ENCODE measurements around the gene PPP6R1. TPM values are rescaled to one million over a fixed set of nuclear protein-coding genes. Genes with fewer than 3 reads are reported as not detected.

PPP6R1 gene
- total RNA-seq, 4 donors from 2014 or later, result 29.4 to 47.9 (median 37.5) TPM

DNA sequence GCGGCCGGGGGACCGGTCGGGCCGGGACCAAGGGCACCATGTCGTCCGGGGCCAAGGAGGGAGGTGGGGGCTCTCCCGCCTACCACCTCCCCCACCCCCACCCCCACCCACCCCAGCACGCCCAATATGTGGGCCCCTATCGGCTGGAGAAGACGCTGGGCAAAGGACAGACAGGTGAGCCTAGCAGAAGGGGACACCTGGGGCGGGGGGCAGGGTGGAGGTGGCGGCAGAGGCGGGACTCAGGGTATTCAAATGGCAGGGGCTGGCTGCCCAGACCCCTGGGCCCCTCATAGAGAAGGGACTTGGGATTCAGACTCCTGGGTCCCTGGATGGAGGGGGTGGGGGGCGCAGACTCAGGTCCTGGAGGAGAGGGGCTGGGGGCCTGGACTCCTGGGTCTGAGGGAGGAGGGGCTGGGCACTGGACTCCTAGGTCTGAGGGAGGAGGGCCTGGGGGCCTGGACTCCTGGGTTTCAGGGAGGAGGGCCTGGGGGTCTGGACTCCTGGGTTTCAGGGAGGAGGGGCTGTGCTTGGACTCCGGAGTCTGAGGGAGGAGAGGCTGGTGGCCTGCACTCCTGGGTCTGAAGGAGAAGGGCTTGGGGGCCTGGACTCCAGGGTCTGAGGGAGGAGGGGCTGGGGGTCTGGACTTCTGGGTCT is 25.7 kb upstream of the PPP6R1 start:
- DNase-seq (ENCODE audit: low spot score in 2 of 2), result no peak
- no peak overlapping the region for H3K4me3 ChIP-seq (ENCODE audit: low read depth, poor library complexity, severe bottlenecking)
- intact Hi-C loops (cut with DNase I; ENCODE audit: low total_unique reads), result no loop called here
- 37 to 60% methylated on average over 2 to 12 of the region's 16 CpGs for WGBS, 2 donors
- TF ChIP-seq, protein P1, sequence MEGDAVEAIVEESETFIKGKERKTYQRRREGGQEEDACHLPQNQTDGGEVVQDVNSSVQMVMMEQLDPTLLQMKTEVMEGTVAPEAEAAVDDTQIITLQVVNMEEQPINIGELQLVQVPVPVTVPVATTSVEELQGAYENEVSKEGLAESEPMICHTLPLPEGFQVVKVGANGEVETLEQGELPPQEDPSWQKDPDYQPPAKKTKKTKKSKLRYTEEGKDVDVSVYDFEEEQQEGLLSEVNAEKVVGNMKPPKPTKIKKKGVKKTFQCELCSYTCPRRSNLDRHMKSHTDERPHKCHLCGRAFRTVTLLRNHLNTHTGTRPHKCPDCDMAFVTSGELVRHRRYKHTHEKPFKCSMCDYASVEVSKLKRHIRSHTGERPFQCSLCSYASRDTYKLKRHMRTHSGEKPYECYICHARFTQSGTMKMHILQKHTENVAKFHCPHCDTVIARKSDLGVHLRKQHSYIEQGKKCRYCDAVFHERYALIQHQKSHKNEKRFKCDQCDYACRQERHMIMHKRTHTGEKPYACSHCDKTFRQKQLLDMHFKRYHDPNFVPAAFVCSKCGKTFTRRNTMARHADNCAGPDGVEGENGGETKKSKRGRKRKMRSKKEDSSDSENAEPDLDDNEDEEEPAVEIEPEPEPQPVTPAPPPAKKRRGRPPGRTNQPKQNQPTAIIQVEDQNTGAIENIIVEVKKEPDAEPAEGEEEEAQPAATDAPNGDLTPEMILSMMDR (IDR thresholded peaks at IDR 0.05), result no peak
- no peak for TF ChIP-seq POLR2A (IDR thresholded peaks at IDR 0.05)

DNA sequence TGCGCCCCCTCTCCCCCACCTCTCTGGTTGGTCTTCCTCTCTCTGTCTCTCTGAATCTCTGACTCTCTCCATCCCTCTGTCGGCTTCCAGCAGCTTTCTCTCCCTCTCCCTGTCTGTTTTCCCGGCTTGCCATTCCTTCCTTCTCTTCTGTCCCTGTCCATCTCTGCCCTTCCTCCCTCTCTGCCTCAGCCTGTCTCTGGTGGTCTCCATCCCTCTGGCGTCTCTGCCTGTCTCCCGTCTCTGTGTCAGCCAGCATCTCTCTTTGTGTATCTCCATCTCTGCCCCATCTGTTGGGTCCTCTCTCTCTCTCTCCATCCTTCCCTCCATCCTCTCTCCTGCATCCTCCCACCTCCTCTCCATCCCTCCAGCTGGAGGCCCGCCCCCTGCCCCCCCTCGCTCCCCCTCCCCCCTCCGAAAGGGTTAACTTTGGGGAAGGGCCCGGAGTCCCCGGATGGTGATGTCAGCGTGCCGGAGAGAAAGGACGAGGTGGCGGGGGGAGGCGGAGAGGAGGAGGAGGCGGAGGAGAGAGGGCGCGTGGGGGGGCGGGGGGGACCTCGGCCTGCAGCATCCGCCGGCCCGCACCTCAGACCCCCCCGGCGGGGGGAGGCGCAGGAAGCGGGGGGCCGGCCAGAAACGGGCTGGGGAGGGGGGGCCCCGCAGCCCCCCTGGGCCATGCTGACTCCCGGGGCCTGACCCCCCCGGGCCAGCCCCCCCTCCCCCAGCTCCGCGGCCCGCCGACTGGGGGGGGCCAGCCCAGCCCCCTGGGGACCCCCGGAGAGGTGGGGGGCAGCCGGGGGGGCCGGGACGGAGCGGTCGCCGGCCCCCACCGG is 24.9 kb upstream of the PPP6R1 start, which contains the start of gene BRSK1:
BRSK1 (plus strand) TSS at position 450 of the 830 bp plus-strand sequence. CDS start 446 bp downstream, outside the sequence.
- no peak within 1 kb of the TSS for H3K4me3 ChIP-seq (ENCODE audit: low read depth, poor library complexity, severe bottlenecking)
- no peak for TF ChIP-seq POLR2A (IDR thresholded peaks at IDR 0.05)
- TF ChIP-seq, protein P1 (IDR thresholded peaks at IDR 0.05), result no peak
- WGBS, 2 donors, result 10 to 12% methylated on average over 14 to 21 of the region's 44 CpGs
- DNase-seq (ENCODE audit: low spot score in 2 of 2), result no peak
- intact Hi-C loops (cut with DNase I; ENCODE audit: low total_unique reads), result no loop called here

DNA sequence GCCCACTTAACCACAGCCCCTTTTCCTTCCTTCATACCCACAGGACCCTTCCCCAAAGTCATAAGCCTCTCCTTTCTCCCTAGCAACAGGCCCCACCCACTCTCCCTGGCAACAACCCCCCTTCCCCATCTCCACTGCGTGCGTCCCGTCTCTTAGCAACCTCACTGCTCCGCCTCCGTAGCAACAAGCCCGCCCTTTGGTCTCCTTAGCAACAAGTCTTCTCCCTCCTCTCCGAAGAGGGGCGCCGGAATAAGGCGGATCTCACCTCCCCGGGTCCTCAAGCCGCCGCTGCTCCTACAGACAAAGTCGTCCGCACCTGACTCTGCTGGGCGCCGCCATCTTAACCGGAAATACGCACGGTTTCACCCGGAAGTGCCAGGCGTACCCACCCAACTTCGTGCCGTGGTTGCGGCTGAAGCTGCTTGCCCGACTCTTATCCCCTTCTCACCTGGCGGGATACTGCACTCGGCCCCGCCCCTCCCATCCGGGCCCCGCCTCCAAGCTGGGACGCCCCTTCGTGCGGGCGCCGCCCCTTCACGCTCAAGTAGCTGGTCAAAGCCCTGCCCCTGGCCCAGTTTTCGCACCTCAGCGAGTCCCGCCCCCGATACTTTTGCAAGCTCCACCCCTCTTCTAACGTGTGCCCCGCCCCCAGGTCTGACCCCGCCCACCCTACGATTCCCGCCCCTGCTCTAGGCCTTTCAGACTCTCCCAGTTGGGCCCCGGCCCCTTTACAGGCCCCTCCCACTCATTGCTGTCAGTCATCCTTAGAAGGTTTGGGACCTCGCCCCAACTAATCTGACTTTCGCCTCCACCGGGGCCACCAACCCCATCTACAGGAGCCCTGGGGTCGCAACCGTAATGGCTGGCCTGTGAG is 21.2 kb upstream of the PPP6R1 start, which contains the start of gene HSPBP1:
HSPBP1 (minus strand) TSS at position 341 of the 874 bp plus-strand sequence. CDS start 502 bp downstream, outside the sequence.
- TF ChIP-seq, protein P1 (IDR thresholded peaks at IDR 0.05), result no peak
- intact Hi-C loops (cut with DNase I; ENCODE audit: low total_unique reads), result no loop called here
- WGBS, 2 donors, result 3% methylated on average over 47 to 52 of the region's 52 CpGs
- H3K4me3 ChIP-seq (ENCODE audit: low read depth, poor library complexity, severe bottlenecking), result peak within 1 kb of the TSS; percentile 87
- DNase-seq (ENCODE audit: low spot score in 2 of 2), result peak; percentile 89 to 98

DNA sequence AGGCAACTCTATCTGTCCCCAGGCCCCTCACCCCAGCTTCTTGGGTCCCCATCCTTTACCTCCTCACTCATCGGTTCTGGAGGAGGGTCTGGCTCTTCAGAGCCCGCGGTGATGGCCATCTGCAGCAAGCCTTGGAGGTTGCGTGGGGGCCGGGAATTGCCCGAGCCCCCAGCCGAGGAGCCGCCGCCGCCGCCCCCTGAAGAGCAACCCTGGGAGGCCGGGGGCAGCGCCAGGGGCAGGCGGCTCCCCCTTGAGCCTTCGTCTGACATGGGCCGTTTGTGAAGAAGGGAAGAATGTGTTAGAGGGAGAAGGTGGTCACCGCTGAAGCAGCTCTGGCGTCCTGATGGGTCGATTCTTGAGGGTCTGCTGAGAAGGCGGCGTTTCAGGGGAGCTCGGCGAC is 20.5 kb upstream of the PPP6R1 start:
- TF ChIP-seq, protein P1 (IDR thresholded peaks at IDR 0.05), result no peak
- no peak for TF ChIP-seq POLR2A (IDR thresholded peaks at IDR 0.05)
- 9 to 13% methylated on average over 20 to 23 of the region's 23 CpGs for WGBS, 2 donors
- intact Hi-C loops (cut with DNase I; ENCODE audit: low total_unique reads), result no loop called here
- DNase-seq (ENCODE audit: low spot score in 2 of 2), result no peak
- H3K4me3 ChIP-seq (ENCODE audit: low read depth, poor library complexity, severe bottlenecking), result peak overlapping the region; percentile 87

DNA sequence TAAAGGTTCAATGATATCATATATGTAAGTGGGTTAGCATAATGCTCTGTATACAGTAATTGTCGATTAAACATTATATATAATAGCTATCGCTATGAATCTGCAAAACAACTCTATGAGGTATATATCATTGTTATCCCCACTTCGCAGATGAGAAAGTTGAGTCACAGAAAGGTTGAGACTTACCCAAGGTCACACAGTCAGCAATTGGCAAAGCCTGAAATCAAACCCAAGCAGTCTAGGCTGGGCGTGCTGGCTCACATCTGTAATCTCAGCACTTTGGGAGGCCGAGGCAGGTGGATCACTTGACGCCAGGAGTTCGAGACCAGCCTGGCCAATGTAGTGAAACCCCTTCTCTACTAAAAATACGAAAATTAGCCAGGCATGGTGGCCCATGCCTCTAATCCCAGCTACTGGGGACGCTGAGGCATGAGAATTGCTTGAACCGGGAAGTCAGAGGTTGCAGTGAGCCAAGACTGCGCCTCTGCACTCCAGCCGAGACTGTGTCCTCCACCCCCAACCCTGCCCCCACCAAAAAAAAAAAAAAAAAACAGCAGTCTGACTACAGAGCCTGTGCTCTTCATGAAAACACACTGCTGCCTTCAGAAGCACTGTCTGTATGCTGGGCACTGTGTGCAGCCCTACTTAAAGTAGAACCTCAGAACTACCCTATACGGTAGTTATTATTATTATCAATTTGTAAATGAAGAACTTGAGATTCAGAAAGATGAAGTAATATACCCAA is 19.7 kb upstream of the PPP6R1 start:
- no peak overlapping the region for H3K4me3 ChIP-seq (ENCODE audit: low read depth, poor library complexity, severe bottlenecking)
- WGBS, 2 donors, result 82 to 86% methylated on average over 13 of the region's 13 CpGs
- TF ChIP-seq POLR2A (IDR thresholded peaks at IDR 0.05), result no peak
- TF ChIP-seq, protein P1 (IDR thresholded peaks at IDR 0.05), result no peak
- DNase-seq (ENCODE audit: low spot score in 2 of 2), result no peak
- intact Hi-C loops (cut with DNase I; ENCODE audit: low total_unique reads), result no loop called here

Measured in lower leg skin (tissue), 4 donors.